ENCODE measurements around the gene HES6.

The HES6 gene

GRCh38 chr2:238237431-238238135, 2.3 kb downstream of the HES6 start:
- DNase-seq (ENCODE audit: extremely low read depth in 1 of 2, low read depth in 1 of 2), result no peak

GRCh38 chr2:238236571-238236970, 3.3 kb downstream of the HES6 start:
- no peak for DNase-seq (ENCODE audit: extremely low read depth in 1 of 2, low read depth in 1 of 2)

DNA sequence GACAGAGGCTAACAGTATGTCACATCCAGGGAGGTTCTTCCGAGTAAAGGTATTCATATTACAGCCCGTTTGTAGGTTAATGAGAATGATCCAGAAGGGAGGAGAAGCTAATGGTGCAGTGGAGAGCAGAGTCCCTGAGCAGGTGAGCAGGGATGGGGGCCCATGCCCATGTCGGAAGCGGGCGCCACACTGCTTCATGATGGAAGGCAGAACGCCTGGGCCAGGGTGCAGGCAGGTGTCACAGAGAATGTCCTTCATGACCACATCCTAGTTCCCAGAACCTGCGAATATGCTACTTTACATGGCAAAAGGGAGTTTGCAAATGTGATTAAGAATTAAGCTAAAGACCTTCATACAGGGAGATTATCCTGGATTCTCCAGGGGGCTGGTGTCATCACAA, 4.0 kb downstream of the HES6 start:
- DNase-seq (ENCODE audit: extremely low read depth in 1 of 2, low read depth in 1 of 2), result no peak

DNA sequence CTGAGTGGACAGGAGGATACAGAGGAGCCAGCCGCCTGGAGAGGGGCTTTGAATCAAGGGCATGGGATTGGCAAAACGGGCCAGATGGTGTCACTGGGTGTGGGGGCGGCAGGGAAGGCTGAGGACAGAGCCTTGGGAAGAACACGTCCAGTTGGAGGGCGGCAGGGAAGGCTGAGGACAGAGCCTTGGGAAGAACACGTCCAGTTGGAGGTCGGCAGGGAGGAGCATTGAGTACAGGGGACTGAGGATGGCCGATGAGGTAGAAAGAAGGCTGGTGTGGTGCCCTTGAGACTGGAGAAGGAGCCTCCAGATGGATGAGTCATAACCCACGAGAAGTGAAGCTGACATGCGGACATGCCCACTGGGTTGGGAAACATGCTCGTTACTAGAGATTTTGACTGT, 4.5 kb downstream of the HES6 start:
- no peak for DNase-seq (ENCODE audit: extremely low read depth in 1 of 2, low read depth in 1 of 2)

DNA sequence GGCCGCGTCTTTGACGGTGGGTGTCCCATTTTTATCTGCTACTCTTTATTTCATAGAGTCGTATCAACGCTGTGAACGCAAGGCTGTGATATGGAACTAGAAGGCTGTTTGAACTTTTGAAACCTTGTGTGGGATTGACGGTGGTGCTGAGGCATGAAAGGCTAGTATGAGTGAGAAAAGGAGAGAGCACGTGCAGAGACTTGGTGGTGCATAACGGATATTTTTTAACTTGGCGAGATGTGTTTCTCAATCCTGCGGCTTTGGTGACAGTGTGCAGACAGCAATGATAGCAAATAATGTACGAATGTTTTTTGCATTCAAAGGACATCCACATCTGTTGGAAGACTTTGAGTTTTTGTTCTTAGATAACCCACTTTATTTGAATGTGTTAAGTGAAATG, 6.2 kb downstream of the HES6 start:
- DNase-seq (ENCODE audit: extremely low read depth in 1 of 2, low read depth in 1 of 2), result no peak

- DNase-seq (ENCODE audit: extremely low read depth in 1 of 2, low read depth in 1 of 2), result no peak
Observed at GRCh38 chr2:238231809-238232208, 8.0 kb downstream of the HES6 start.

- DNase-seq (ENCODE audit: extremely low read depth in 1 of 2, low read depth in 1 of 2), result peak; percentile 49 to 59
Observed at GRCh38 chr2:238231251-238231793, 8.5 kb downstream of the HES6 start.

DNA sequence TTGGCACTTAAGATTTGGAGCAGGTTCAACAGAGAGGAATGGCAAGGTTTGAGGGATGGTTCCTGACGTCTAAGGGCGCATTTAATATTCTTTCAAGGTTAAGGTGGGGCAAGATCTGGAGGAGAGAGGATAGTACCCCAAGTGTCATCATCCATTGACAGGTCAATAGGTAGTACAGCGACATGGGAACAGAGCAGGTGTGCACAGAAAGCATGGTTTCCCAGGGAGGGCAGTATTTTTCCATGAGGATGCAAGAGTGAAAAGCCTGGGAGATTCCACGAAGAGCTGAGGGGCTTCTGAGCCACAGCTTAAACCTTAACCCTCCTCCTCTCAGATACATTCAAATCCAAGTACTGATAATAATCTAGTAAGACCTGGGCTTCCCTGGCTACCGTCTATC, 9.1 kb downstream of the HES6 start:
- no peak for DNase-seq (ENCODE audit: extremely low read depth in 1 of 2, low read depth in 1 of 2)

GRCh38 chr2:238228700-238229099, 11.1 kb downstream of the HES6 start:
- DNase-seq (ENCODE audit: extremely low read depth in 1 of 2, low read depth in 1 of 2), result no peak

GRCh38 chr2:238227587-238228032, 12.2 kb downstream of the HES6 start:
- DNase-seq (ENCODE audit: extremely low read depth in 1 of 2, low read depth in 1 of 2), result no peak

DNA sequence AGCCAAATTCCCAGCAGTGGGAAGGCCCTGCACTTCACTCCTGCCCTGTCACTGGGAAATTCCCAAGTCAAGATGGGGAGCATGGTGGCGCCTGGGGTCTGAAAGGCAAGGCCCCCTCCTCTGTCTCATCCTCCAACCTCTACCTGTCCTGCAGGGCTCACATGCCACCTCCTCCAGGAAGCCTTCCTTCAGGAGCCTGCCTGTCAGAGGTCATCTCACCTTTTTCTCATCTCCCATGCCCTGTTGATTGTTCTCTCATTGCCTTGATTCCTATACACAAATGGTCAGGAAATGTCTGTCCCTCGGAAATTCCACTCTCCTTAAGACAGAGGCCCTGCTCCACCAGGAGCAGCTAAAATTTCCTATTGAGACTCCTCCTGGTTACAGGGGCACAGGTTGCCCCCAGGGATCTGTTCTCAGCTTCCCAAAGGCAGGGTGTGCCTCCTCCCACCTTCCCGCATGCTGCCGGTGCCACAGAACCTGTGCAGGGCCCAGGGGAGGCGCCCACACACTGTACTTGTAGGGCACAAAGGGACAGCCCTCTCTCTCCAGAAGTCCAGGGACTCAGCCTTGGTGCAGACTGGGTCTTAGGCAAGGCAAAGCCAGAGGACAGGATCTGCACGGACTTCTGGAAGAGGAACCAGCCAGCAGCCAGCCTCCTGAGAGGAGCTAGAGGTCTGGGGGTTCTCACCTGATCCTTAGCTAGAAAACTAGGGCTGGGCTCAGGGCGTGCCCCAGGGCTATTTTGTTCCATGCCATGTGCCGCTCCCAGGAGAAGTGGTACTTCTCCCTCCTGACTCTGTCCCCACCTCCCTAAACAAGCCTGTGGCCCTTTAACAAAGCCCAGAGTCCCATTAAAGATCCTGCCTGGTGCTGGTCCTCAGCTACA, 12.9 kb downstream of the HES6 start:
- DNase-seq (ENCODE audit: extremely low read depth in 1 of 2, low read depth in 1 of 2), result no peak

- DNase-seq (ENCODE audit: extremely low read depth in 1 of 2, low read depth in 1 of 2), result no peak
Observed at GRCh38 chr2:238225911-238226697, 13.7 kb downstream of the HES6 start.

DNA sequence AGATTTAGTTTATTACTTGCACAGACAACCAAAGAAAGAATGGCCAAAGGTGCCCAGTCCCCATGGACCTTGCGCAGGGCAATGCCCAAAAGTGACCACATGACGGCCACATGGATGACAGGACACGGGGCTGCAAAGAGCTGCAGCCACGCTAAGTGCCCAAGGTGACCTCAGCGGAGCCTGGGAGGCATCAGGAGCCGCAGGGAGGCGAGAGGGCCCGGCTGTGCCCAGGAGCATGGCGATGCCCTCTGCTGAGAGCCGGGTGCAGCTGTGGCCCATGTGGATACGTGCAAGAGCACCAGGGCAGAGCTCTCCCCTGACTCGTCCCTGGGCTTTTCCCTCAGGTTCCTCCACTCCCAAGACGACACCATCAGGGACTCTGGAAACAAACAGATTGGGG, 14.7 kb downstream of the HES6 start:
- DNase-seq (ENCODE audit: extremely low read depth in 1 of 2, low read depth in 1 of 2), result no peak

- DNase-seq (ENCODE audit: extremely low read depth in 1 of 2, low read depth in 1 of 2), result no peak
Observed at GRCh38 chr2:238224356-238225035, 15.3 kb downstream of the HES6 start.

GRCh38 chr2:238220892-238221521, 18.8 kb downstream of the HES6 start:
- no peak for DNase-seq (ENCODE audit: extremely low read depth in 1 of 2, low read depth in 1 of 2)

DNA sequence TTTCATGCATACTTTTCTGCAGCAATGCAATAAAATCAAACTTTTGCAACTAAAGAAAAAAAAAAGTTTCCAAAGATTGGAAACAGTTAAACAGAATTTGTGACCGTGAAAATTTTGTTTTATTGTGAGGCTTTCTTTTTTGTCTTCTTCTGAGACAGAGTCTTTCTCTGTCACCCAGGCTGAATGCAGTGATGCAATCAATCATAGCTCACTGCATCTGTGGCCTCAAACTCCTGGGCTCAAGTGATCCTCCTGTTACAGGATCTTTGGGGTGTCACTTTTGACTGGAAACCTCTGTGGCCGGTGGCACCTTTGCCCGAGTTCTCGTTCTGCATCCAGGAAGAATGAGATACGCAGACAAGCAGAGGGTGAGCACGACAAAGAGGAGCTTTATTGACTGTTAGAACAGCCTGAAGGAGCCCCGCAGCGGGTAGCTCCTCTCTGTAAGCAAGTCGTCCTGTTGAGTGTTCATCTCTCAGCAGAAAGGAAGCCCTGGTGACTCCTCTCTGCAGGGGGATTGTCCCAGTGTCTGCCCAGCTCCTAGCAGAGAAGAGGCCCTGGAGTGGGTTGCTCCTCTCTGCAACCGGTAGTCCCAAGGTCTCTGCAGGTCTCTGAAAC, 19.5 kb downstream of the HES6 start:
- no peak for DNase-seq (ENCODE audit: extremely low read depth in 1 of 2, low read depth in 1 of 2)

DNA sequence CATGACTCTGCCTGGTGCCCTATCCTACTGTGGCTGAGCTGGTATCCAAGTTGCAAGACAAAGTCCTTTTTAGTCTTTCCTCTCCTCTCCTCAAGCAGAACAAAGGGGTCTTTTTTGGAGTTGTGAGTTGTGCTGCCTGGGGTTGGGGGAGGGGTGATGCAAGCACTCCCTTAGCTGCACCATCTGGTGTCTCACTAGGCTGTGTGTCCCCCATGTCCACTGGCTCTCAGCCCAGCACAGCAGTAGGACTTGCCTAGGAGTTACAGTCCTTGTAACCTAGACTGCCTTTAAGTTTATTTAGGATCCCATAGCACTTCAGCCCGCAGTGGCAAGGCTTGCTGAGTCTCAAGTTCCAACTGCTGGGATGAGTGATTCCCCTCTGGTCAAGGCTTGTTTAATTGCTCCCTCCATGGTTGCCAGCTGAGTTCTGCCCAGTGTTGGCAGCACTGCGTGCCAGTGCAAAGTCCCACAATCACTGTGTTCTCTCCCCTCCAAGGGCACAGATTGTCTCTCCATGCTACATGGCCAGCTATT, 23.1 kb downstream of the HES6 start:
- DNase-seq (ENCODE audit: extremely low read depth in 1 of 2, low read depth in 1 of 2), result no peak

DNA sequence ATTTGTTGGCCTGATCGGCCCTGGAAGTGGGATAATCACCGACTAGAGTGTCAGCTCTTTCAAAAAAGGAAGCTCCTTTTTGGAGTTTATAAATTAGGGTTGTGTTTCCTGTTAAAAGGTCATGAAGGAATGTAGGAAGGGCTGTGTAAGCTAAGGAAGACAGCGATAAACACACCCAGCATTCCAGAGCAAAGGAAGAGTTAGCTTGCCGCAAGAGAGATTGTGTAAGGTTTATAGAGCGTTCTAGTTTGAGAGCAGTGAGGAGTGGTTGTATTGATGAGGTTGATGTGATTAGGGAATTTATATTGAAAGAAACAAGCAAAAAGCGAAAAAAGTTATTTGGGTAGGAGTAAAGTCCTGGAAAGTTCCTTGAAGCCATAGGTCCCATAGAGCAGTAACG, 32.8 kb downstream of the HES6 start:
- DNase-seq (ENCODE audit: extremely low read depth in 1 of 2, low read depth in 1 of 2), result no peak

DNA sequence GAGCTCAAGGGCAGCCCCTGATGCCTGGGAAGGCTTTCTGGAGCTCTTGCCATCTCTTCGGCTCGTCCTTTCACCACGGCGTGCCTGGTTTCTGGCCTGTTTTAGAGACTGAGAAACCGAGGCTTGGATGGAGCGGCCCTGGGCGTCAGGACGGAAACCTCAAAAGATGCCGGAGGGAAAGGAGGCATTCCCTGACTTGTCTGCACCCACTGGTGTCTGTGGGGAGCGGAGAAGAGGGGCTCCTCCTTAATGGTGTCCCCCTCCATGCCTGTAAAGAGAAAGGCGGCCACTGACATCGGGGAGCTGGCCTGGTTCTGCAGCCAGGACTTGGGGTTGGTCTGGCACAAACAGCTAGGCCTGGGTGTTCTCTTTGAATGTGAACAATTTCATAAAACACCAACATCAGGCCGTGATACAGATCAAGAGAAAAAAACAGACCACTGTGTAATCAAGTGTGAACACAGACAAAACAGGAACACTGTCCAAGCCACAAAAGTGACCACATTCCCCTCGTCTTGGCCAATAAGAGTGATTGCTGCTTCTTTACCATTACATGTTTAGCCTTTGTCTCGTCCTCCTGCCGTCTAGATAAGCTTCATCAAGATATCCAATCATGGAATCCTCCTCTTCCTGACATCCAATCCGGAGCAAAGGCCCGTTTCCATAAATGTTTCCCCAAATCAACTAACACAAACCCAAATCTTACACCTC, 35.7 kb downstream of the HES6 start:
- DNase-seq (ENCODE audit: extremely low read depth in 1 of 2, low read depth in 1 of 2), result peak in 1 of 2 donors; percentile 3
